OCI-LY7 (cell line): ENCODE measurements around the gene TIFAB. TPM values are rescaled to one million over a fixed set of nuclear protein-coding genes. Genes with fewer than 3 reads are reported as not detected.

ENCODE experiments used
- BruUV-seq: library from RNA; stranded (reverse); fragments of 400-500 nt; replicated peaks from 2 replicates; lab custom pipeline; 2021; lab: Mats Ljungman, UMichigan
- CTCF ChIA-PET: fragments of 300-600 bp; sonication (Branson Sonifier 250); formaldehyde crosslinking; loops from one replicate; lab custom pipeline; 2022; ENCODE audit warnings: antibody characterized with exemption; ENCODE audit not compliant: unreplicated experiment; lab: Charles Lee
- POLR2A ChIA-PET: fragments of 300-600 bp; sonication (Branson Sonifier 250); formaldehyde crosslinking; loops from one replicate; lab custom pipeline; 2022; ENCODE audit warnings: antibody characterized with exemption; lab: Charles Lee
- DNase-seq: peaks from one replicate; pipeline ENCODE4 v3.0.0-alpha.2; 2015; ENCODE audit warnings: low spot score
- H2AFZ ChIP-seq: fragments of 200-600 bp; sonication (generic), shearing (Covaris generic); 2 replicates; pipeline ENCODE4 v1.6.1; 2014; ENCODE audit warnings: mild to moderate bottlenecking, antibody characterized with exemption, low read length, moderate library complexity
- H3K27ac ChIP-seq: fragments of 200-600 bp; sonication (generic); 2 replicates; pipeline ENCODE4 v1.5.1; 2014; ENCODE audit warnings: mixed run types, low read depth, mild to moderate bottlenecking, moderate library complexity, low read length, inconsistent platforms; ENCODE audit not compliant: poor library complexity, severe bottlenecking
- H3K36me3 ChIP-seq: fragments of 200-600 bp; sonication (generic); 2 replicates; pipeline ENCODE4 v1.6.1; 2014; ENCODE audit warnings: mild to moderate bottlenecking, antibody characterized with exemption, low read length, moderate library complexity, mixed read lengths; ENCODE audit not compliant: insufficient read depth
- H3K4me1 ChIP-seq: fragments of 200-600 bp; sonication (generic); 2 replicates; pipeline ENCODE4 v1.5.1; 2014; ENCODE audit warnings: mild to moderate bottlenecking, low read length; ENCODE audit not compliant: insufficient read depth, poor library complexity, severe bottlenecking
- H3K4me2 ChIP-seq: fragments of 200-600 bp; sonication (generic); 2 replicates; pipeline ENCODE4 v1.6.1; 2014; ENCODE audit warnings: mild to moderate bottlenecking, low read length
- H3K4me3 ChIP-seq: fragments of 200-600 bp; sonication (generic); 2 replicates; pipeline ENCODE4 v1.5.1; 2014; ENCODE audit warnings: mild to moderate bottlenecking, low read depth, low read length; ENCODE audit not compliant: poor library complexity, severe bottlenecking
- H3K79me2 ChIP-seq: fragments of 200-600 bp; sonication (generic); 2 replicates; pipeline ENCODE4 v1.6.1; 2016; ENCODE audit warnings: low read depth, mild to moderate bottlenecking, low read length, moderate library complexity, mixed read lengths; ENCODE audit not compliant: insufficient read depth
- H3K9me2 ChIP-seq: fragments of 200-600 bp; sonication (generic); 2 replicates; pipeline ENCODE4 v1.6.1; 2016; ENCODE audit warnings: mild to moderate bottlenecking, low read length, mixed read lengths; ENCODE audit not compliant: insufficient read depth
- H3K9me3 ChIP-seq: fragments of 200-600 bp; sonication (generic); 2 replicates; pipeline ENCODE4 v1.6.1; 2014; ENCODE audit warnings: mild to moderate bottlenecking, mixed run types, low read length, mixed read lengths
- H4K20me1 ChIP-seq: fragments of 200-600 bp; sonication (generic); 2 replicates; pipeline ENCODE4 v1.6.1; 2014; ENCODE audit warnings: mild to moderate bottlenecking, antibody characterized with exemption, low read length, moderate library complexity, mixed read lengths; ENCODE audit not compliant: insufficient read depth
- EZH2phosphoT487 ChIP-seq: fragments of 200-600 bp; sonication (generic); IDR thresholded peaks from 2 replicates; pipeline ENCODE4 v1.6.1; 2018; ENCODE audit warnings: low read depth, borderline replicate concordance, mild to moderate bottlenecking, mixed run types, antibody characterized with exemption, low read length, moderate library complexity, mixed read lengths
- intact Hi-C: fragments of 100-400 bp; cut with micrococcal nuclease; formaldehyde crosslinking; loops from one replicate; pipeline ENCODE4 v1.10.0; 2022; ENCODE audit not compliant: unreplicated experiment
- total RNA-seq, 2 experiments: library from RNA; depleted of rRNA in 1 of 2; stranded (reverse); fragments of >200 nt in 1 of 2; shearing (Covaris generic) in 1 of 2; gene quantifications; 2 replicates each; pipeline ENCODE4 v1.2.3, GENCODE V29; 2014 to 2022
- TF ChIP-seq, protein P1 (sequence below): fragments of 200-600 bp; sonication (generic); conservative IDR thresholded peaks from 2 replicates; pipeline ENCODE4 v1.5.1; 2014; ENCODE audit warnings: mild to moderate bottlenecking, antibody characterized with exemption, low read length, moderate library complexity, mixed read lengths

The TIFAB gene
- total RNA-seq, 2 experiments from 2014 or later: not detected

DNA sequence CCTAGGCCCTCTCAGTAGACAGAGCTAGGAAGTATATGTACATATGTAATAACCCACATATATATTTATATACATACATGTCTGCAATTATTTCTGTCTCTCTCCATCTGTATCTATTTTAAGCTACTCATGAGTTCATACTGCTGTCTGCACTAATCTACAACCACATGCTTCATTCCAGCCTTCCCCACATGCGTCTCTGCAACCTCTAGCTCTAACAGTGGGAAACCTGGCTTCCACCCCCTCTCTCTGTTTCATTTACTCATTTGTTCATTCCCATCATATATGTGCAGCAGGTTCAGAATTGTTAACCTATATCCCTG is 28.3 kb downstream of the TIFAB start:
- Histone ChIP-seq H3K4me1 (no peaks in the 10 kb centered on the region), H3K9me3 (no peaks in the 10 kb centered on the region; the same call in 1 of the 2 replicates), H3K4me2 (no peak overlapping the region), H3K27ac (no peak overlapping the region), H2AFZ (no peak overlapping the region), H3K36me3 (no peaks in the 10 kb centered on the region), H4K20me1 (no peaks in the 10 kb centered on the region), H3K9me2 (no peaks in the 10 kb centered on the region), H3K79me2 (no peaks in the 10 kb centered on the region), H3K4me3 (no peak overlapping the region)
- intact Hi-C loops: no loop called here
- no TSS peak for BruUV-seq
- ChIA-PET CTCF (no interaction called here), POLR2A (no interaction called here)
- DNase-seq: no peak
- TF ChIP-seq, protein P1, sequence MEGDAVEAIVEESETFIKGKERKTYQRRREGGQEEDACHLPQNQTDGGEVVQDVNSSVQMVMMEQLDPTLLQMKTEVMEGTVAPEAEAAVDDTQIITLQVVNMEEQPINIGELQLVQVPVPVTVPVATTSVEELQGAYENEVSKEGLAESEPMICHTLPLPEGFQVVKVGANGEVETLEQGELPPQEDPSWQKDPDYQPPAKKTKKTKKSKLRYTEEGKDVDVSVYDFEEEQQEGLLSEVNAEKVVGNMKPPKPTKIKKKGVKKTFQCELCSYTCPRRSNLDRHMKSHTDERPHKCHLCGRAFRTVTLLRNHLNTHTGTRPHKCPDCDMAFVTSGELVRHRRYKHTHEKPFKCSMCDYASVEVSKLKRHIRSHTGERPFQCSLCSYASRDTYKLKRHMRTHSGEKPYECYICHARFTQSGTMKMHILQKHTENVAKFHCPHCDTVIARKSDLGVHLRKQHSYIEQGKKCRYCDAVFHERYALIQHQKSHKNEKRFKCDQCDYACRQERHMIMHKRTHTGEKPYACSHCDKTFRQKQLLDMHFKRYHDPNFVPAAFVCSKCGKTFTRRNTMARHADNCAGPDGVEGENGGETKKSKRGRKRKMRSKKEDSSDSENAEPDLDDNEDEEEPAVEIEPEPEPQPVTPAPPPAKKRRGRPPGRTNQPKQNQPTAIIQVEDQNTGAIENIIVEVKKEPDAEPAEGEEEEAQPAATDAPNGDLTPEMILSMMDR: no peak
- no peak for TF ChIP-seq EZH2phosphoT487

DNA sequence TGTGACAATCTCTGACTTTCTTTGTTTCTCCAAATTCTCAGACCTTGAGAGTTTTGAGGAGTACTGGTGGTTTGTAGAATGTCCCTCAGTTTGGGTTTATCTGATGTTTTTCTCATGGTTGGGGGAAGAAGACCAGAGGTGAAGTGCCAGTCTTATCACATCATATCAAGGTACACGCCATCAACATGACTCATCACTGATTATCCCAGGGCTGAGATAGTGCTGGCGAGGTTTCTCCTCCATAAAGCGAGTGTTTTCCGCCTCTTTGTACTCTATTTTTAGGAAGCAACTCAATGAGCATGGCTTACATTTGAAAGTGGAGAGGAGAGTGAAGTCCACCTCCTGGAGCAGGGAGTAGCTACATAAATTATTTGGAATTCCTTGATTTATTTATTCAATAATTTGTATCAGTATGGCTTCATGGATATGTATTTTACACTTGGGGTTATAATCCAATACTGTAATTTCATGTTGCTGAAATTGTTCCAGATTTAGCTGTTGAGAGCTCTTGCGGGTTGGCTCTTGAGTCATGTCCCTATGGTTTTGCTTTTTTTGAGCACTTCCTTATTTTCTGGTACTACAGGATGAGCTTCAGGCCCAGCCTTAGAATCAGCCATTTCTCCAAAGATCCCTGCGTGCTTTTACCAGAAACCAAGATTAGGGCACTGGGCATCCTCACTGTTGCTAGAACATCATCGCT is 28.9 kb downstream of the TIFAB start:
- no peaks in the 10 kb centered on the region for H3K4me1 ChIP-seq
- H3K79me2 ChIP-seq: no peaks in the 10 kb centered on the region
- no peak for DNase-seq
- ChIA-PET CTCF (no interaction called here), POLR2A (no interaction called here)
- intact Hi-C loops: no loop called here
- H3K4me2 ChIP-seq: no peak overlapping the region
- TF ChIP-seq EZH2phosphoT487: no peak
- TF ChIP-seq, protein P1: no peak
- H3K27ac ChIP-seq: no peak overlapping the region
- BruUV-seq: no TSS peak
- H3K4me3 ChIP-seq: no peak overlapping the region
- H3K9me3 ChIP-seq: peaks cover 3% of the 10 kb centered on the region; the same call in 1 of the 2 replicates
- H3K36me3 ChIP-seq: no peaks in the 10 kb centered on the region
- no peaks in the 10 kb centered on the region for H3K9me2 ChIP-seq
- H4K20me1 ChIP-seq: no peaks in the 10 kb centered on the region
- H2AFZ ChIP-seq: no peak overlapping the region

DNA sequence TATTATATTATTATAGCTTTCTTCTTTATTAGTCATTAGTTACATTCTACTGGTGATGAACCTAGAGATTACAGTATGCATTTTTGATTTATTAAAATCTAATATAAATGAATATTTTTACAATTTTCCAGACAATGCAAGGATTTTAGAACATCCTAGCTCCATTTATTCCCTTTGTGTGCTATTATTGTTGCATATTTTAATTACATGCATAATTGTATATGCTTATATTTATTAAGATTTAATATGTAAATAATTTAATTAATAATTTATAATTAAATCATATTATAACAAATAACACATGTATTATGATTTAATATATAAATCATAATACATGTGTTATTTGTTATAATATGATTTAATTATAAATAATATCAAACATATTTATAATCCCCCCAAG is 29.7 kb downstream of the TIFAB start:
- Histone ChIP-seq H3K36me3 (no peaks in the 10 kb centered on the region), H2AFZ (no peak overlapping the region), H3K4me1 (no peaks in the 10 kb centered on the region), H3K9me3 (peaks cover 3% of the 10 kb centered on the region; the same call in 1 of the 2 replicates), H3K4me3 (no peak overlapping the region), H3K79me2 (no peaks in the 10 kb centered on the region), H3K9me2 (no peaks in the 10 kb centered on the region), H3K4me2 (no peak overlapping the region), H3K27ac (no peak overlapping the region), H4K20me1 (no peaks in the 10 kb centered on the region)
- ChIA-PET POLR2A (no interaction called here), CTCF (no interaction called here)
- intact Hi-C loops: no loop called here
- TF ChIP-seq, protein P1: no peak
- TF ChIP-seq EZH2phosphoT487: no peak
- BruUV-seq: no TSS peak
- no peak for DNase-seq
